ENCODE results near the gene SLC22A3. TPM values are rescaled to one million over a fixed set of nuclear protein-coding genes. Genes with fewer than 3 reads are reported as not detected.

Gene SLC22A3
- total RNA-seq, 2 experiments from 2014 or later: not detected

- CTCF ChIA-PET (ENCODE audit: unreplicated experiment): no interaction called here
- no TSS peak for BruUV-seq (replicated peaks)
- no peaks in the 10 kb centered on the region for H3K4me1 ChIP-seq (ENCODE audit: insufficient read depth, low read length, poor library complexity, severe bottlenecking)
Measured at GRCh38 chr6:160312900-160313299, 35.3 kb upstream of the SLC22A3 start.

GRCh38 chr6:160315310-160315709 lies 32.9 kb upstream of the SLC22A3 start:
- Histone ChIP-seq H4K20me1 (ENCODE audit: insufficient read depth, low read length) (no peaks in the 10 kb centered on the region), H3K79me2 (ENCODE audit: insufficient read depth, low read depth, low read length) (no peaks in the 10 kb centered on the region), H3K4me1 (ENCODE audit: insufficient read depth, low read length, poor library complexity, severe bottlenecking) (no peaks in the 10 kb centered on the region), H3K27ac (ENCODE audit: low read depth, low read length, poor library complexity, severe bottlenecking) (no peak overlapping the region), H3K9me2 (ENCODE audit: insufficient read depth, low read length) (no peaks in the 10 kb centered on the region), H2AFZ (ENCODE audit: low read length) (no peak overlapping the region), H3K4me2 (ENCODE audit: low read length) (no peak overlapping the region), H3K9me3 (ENCODE audit: low read length) (peaks cover 5% of the 10 kb centered on the region; the same call in 1 of the 2 replicates), H3K36me3 (ENCODE audit: insufficient read depth, low read length) (no peaks in the 10 kb centered on the region), H3K4me3 (ENCODE audit: low read depth, low read length, poor library complexity, severe bottlenecking) (no peak overlapping the region)
- no peak for TF ChIP-seq EZH2phosphoT487 (IDR thresholded peaks at IDR 0.05; ENCODE audit: borderline replicate concordance, low read depth, low read length)
- TF ChIP-seq CTCF (conservative IDR thresholded peaks at IDR 0.05; ENCODE audit: low read length): no peak
- CTCF ChIA-PET (ENCODE audit: unreplicated experiment): no interaction called here
- intact Hi-C loops (cut with micrococcal nuclease; ENCODE audit: unreplicated experiment): no loop called here
- POLR2A ChIA-PET: no interaction called here
- DNase-seq (ENCODE audit: low spot score): no peak
- BruUV-seq (replicated peaks): no TSS peak

More at GRCh38 chr6:160312900-160313299, 35.3 kb upstream of the SLC22A3 start:
- no peaks in the 10 kb centered on the region for H3K36me3 ChIP-seq (ENCODE audit: insufficient read depth, low read length)
- DNase-seq (ENCODE audit: low spot score): no peak
- no peak overlapping the region for H3K27ac ChIP-seq (ENCODE audit: low read depth, low read length, poor library complexity, severe bottlenecking)
- H3K9me2 ChIP-seq (ENCODE audit: insufficient read depth, low read length): no peaks in the 10 kb centered on the region
- H3K4me3 ChIP-seq (ENCODE audit: low read depth, low read length, poor library complexity, severe bottlenecking): no peak overlapping the region
- H4K20me1 ChIP-seq (ENCODE audit: insufficient read depth, low read length): no peaks in the 10 kb centered on the region
- H2AFZ ChIP-seq (ENCODE audit: low read length): no peak overlapping the region
- intact Hi-C loops (cut with micrococcal nuclease; ENCODE audit: unreplicated experiment): no loop called here
- H3K9me3 ChIP-seq (ENCODE audit: low read length): peaks cover 5% of the 10 kb centered on the region; the same call in 1 of the 2 replicates
- no peak overlapping the region for H3K4me2 ChIP-seq (ENCODE audit: low read length)
- H3K79me2 ChIP-seq (ENCODE audit: insufficient read depth, low read depth, low read length): no peaks in the 10 kb centered on the region
- TF ChIP-seq EZH2phosphoT487 (IDR thresholded peaks at IDR 0.05; ENCODE audit: borderline replicate concordance, low read depth, low read length) (no peak), CTCF (conservative IDR thresholded peaks at IDR 0.05; ENCODE audit: low read length) (no peak)
- POLR2A ChIA-PET: no interaction called here

GRCh38 chr6:160316261-160316660 lies 31.9 kb upstream of the SLC22A3 start:
- TF ChIP-seq EZH2phosphoT487 (IDR thresholded peaks at IDR 0.05; ENCODE audit: borderline replicate concordance, low read depth, low read length) (no peak), CTCF (conservative IDR thresholded peaks at IDR 0.05; ENCODE audit: low read length) (no peak)
- ChIA-PET CTCF (ENCODE audit: unreplicated experiment) (no interaction called here), POLR2A (no interaction called here)
- no peaks in the 10 kb centered on the region for H3K79me2 ChIP-seq (ENCODE audit: insufficient read depth, low read depth, low read length)
- peaks cover 5% of the 10 kb centered on the region; the same call in 1 of the 2 replicates for H3K9me3 ChIP-seq (ENCODE audit: low read length)
- no peaks in the 10 kb centered on the region for H3K9me2 ChIP-seq (ENCODE audit: insufficient read depth, low read length)
- no peaks in the 10 kb centered on the region for H3K36me3 ChIP-seq (ENCODE audit: insufficient read depth, low read length)
- no peak for DNase-seq (ENCODE audit: low spot score)
- intact Hi-C loops (cut with micrococcal nuclease; ENCODE audit: unreplicated experiment): no loop called here
- no TSS peak for BruUV-seq (replicated peaks)
- H2AFZ ChIP-seq (ENCODE audit: low read length): no peak overlapping the region
- no peaks in the 10 kb centered on the region for H3K4me1 ChIP-seq (ENCODE audit: insufficient read depth, low read length, poor library complexity, severe bottlenecking)
- no peak overlapping the region for H3K4me2 ChIP-seq (ENCODE audit: low read length)
- no peak overlapping the region for H3K4me3 ChIP-seq (ENCODE audit: low read depth, low read length, poor library complexity, severe bottlenecking)
- no peak overlapping the region for H3K27ac ChIP-seq (ENCODE audit: low read depth, low read length, poor library complexity, severe bottlenecking)
- no peaks in the 10 kb centered on the region for H4K20me1 ChIP-seq (ENCODE audit: insufficient read depth, low read length)

Measured in OCI-LY7 (cell line).